Inflammatory macrophage treated with lipopolysaccharide for 4 hours (primary cell): ENCODE measurements around the gene KLHDC8B.

Experiments
- DNase-seq: peaks from one replicate; pipeline ENCODE4 v3.0.0-alpha.2; 2020

The KLHDC8B gene

GRCh38 chr3:49171119-49171774 lies at the start of gene KLHDC8B:
Gene KLHDC8B, plus strand, starts transcription at chr3:49171598. Its CDS starts 1,172 bp downstream, at chr3:49172770.
- peak; percentile 73 for DNase-seq

GRCh38 chr3:49122022-49122421 lies 49.4 kb upstream of the KLHDC8B start:
- no peak for DNase-seq

- DNase-seq: peak; percentile 13
These were observed 48.9 kb upstream of the KLHDC8B start for GRCh38 chr3:49122451-49122850.

GRCh38 chr3:49122886-49123545 lies 48.4 kb upstream of the KLHDC8B start:
- no peak for DNase-seq

- DNase-seq: no peak
These were observed 47.7 kb upstream of the KLHDC8B start for GRCh38 chr3:49123687-49124086.

GRCh38 chr3:49124203-49124602 lies 47.2 kb upstream of the KLHDC8B start:
- DNase-seq: no peak

- DNase-seq: no peak
These were observed 46.3 kb upstream of the KLHDC8B start for GRCh38 chr3:49124991-49125670.

- no peak for DNase-seq
These were observed 40.4 kb upstream of the KLHDC8B start for GRCh38 chr3:49131040-49131439.

- no peak for DNase-seq
These were observed 39.8 kb upstream of the KLHDC8B start for GRCh38 chr3:49131576-49131975.

GRCh38 chr3:49132073-49132436 lies 39.3 kb upstream of the KLHDC8B start:
- no peak for DNase-seq

GRCh38 chr3:49132437-49133225 lies 38.8 kb upstream of the KLHDC8B start, which contains the start of gene LAMB2:
Gene LAMB2, minus strand, starts transcription at chr3:49133050. Its CDS starts 183 bp downstream, at chr3:49132867.
- DNase-seq: peak; percentile 40

- DNase-seq: peak; percentile 57
These were observed 38.0 kb upstream of the KLHDC8B start for GRCh38 chr3:49133226-49133951.

GRCh38 chr3:49134471-49135265 lies 36.7 kb upstream of the KLHDC8B start:
- DNase-seq: no peak

- no peak for DNase-seq
These were observed 35.9 kb upstream of the KLHDC8B start for GRCh38 chr3:49135499-49135898.

GRCh38 chr3:49140080-49140479 lies 31.3 kb upstream of the KLHDC8B start:
- DNase-seq: no peak

GRCh38 chr3:49148159-49148558 lies 23.2 kb upstream of the KLHDC8B start:
- DNase-seq: no peak

- DNase-seq: no peak
These were observed 19.8 kb upstream of the KLHDC8B start for GRCh38 chr3:49151610-49152009.

GRCh38 chr3:49153349-49153912 lies 18.0 kb upstream of the KLHDC8B start:
- DNase-seq: no peak

- no peak for DNase-seq
These were observed 14.1 kb upstream of the KLHDC8B start for GRCh38 chr3:49157289-49157688.

GRCh38 chr3:49158103-49158709 lies 13.2 kb upstream of the KLHDC8B start:
- peak; percentile 44 for DNase-seq

- no peak for DNase-seq
These were observed 12.6 kb upstream of the KLHDC8B start for GRCh38 chr3:49158792-49159191.
